ENCODE data around the gene CCL28. TPM values are rescaled to one million over a fixed set of nuclear protein-coding genes. Genes with fewer than 3 reads are reported as not detected.

CCL28 gene
- total RNA-seq, 1 experiment from 2014 or later: 8.5 TPM

DNA sequence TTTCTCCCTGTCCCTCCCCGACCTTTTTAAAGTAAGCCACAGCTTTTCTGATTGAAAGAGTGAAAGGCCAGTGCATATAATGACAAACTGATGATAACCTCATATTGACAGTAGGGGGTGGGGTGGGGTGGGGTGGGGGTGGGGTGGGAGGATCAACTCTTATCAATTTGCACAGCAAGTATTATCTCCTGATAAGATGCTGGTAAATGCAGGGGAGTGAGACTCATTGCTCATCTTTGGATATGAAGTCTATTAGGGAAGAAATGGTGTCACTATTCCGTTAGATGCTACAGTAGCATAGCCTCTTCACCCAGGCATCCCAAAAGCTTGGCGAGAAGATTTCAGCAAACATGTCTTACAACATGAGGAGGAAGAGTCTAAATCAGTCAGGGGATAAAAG lies 60.1 kb downstream of the CCL28 start:
- Histone ChIP-seq H4K20me1 (ENCODE audit: low read length) (no peaks in the 10 kb centered on the region), H3K9me3 (ENCODE audit: low read length) (no peaks in the 10 kb centered on the region), H3K9me2 (replicated peaks; ENCODE audit: low read length) (no peaks in the 10 kb centered on the region), H3K4me1 (ENCODE audit: insufficient read depth, low read length) (no peaks in the 10 kb centered on the region), H3K36me3 (ENCODE audit: low read depth, low read length) (no peaks in the 10 kb centered on the region), H3K4me3 (ENCODE audit: low read length) (no peak overlapping the region), H3K9ac (ENCODE audit: low read length) (no peak overlapping the region), H3K4me2 (ENCODE audit: low read length) (no peak overlapping the region), H3K79me2 (ENCODE audit: low read length) (no peaks in the 10 kb centered on the region), H2AFZ (ENCODE audit: low read length) (no peak overlapping the region), H3K27ac (ENCODE audit: low read length) (no peak overlapping the region), H3K27me3 (ENCODE audit: low read length) (no peaks in the 10 kb centered on the region), H3F3A (ENCODE audit: low read length, unreplicated experiment) (no peaks in the 10 kb centered on the region)
- no TSS peak for BruUV-seq (replicated peaks)
- ChIA-PET CTCF (interaction anchor here (0.8 kb wide), 1 partner anchor 39 kb away, joined by 4 read pairs; no protein-coding TSS in a partner anchor), POLR2A (ENCODE audit: unreplicated experiment) (no interaction called here)
- TF ChIP-seq EZH2phosphoT487 (IDR thresholded peaks at IDR 0.05; ENCODE audit: borderline replicate concordance, low read length) (no peak), EZH2 (IDR thresholded peaks at IDR 0.05; ENCODE audit: low read length, unreplicated experiment) (no peak), CTCF (conservative IDR thresholded peaks at IDR 0.05; ENCODE audit: low read depth, low read length) (no peak)
- intact Hi-C loops (cut with micrococcal nuclease): no loop called here
- DNase-seq (no peak), ATAC-seq (no peak)

GRCh38 chr5:43348861-43349363 lies 63.3 kb downstream of the CCL28 start:
- no peak overlapping the region for H2AFZ ChIP-seq (ENCODE audit: low read length)
- ChIA-PET POLR2A (ENCODE audit: unreplicated experiment) (interaction anchor here (0.5 kb wide), 1 partner anchor 166 kb away, joined by 3 read pairs; the partner anchor contains the start of gene C5orf34), CTCF (no interaction called here)
- H3K4me3 ChIP-seq (ENCODE audit: low read length): no peak overlapping the region
- TF ChIP-seq EZH2phosphoT487 (IDR thresholded peaks at IDR 0.05; ENCODE audit: borderline replicate concordance, low read length) (no peak), EZH2 (IDR thresholded peaks at IDR 0.05; ENCODE audit: low read length, unreplicated experiment) (no peak), CTCF (conservative IDR thresholded peaks at IDR 0.05; ENCODE audit: low read depth, low read length) (no peak)
- H3F3A ChIP-seq (ENCODE audit: low read length, unreplicated experiment): no peaks in the 10 kb centered on the region
- H3K27ac ChIP-seq (ENCODE audit: low read length): no peak overlapping the region
- no peaks in the 10 kb centered on the region for H3K36me3 ChIP-seq (ENCODE audit: low read depth, low read length)
- H4K20me1 ChIP-seq (ENCODE audit: low read length): no peaks in the 10 kb centered on the region
- BruUV-seq (replicated peaks): no TSS peak
- H3K4me1 ChIP-seq (ENCODE audit: insufficient read depth, low read length): no peaks in the 10 kb centered on the region
- H3K9me3 ChIP-seq (ENCODE audit: low read length): no peaks in the 10 kb centered on the region
- H3K79me2 ChIP-seq (ENCODE audit: low read length): no peaks in the 10 kb centered on the region
- no peak for DNase-seq
- intact Hi-C loops (cut with micrococcal nuclease): no loop called here
- no peak overlapping the region for H3K4me2 ChIP-seq (ENCODE audit: low read length)
- H3K9ac ChIP-seq (ENCODE audit: low read length): no peak overlapping the region
- no peak for ATAC-seq
- no peaks in the 10 kb centered on the region for H3K27me3 ChIP-seq (ENCODE audit: low read length)
- H3K9me2 ChIP-seq (replicated peaks; ENCODE audit: low read length): no peaks in the 10 kb centered on the region

- ChIA-PET CTCF (no interaction called here), POLR2A (ENCODE audit: unreplicated experiment) (no interaction called here)
- H4K20me1 ChIP-seq (ENCODE audit: low read length): no peaks in the 10 kb centered on the region
- H3K9me2 ChIP-seq (replicated peaks; ENCODE audit: low read length): no peaks in the 10 kb centered on the region
- H3K36me3 ChIP-seq (ENCODE audit: low read depth, low read length): no peaks in the 10 kb centered on the region
- H3K4me2 ChIP-seq (ENCODE audit: low read length): no peak overlapping the region
- no TSS peak for BruUV-seq (replicated peaks)
- H3K27ac ChIP-seq (ENCODE audit: low read length): no peak overlapping the region
- H3K27me3 ChIP-seq (ENCODE audit: low read length): no peaks in the 10 kb centered on the region
- no peak overlapping the region for H3K4me3 ChIP-seq (ENCODE audit: low read length)
- H3K9ac ChIP-seq (ENCODE audit: low read length): no peak overlapping the region
- intact Hi-C loops (cut with micrococcal nuclease): no loop called here
- no peaks in the 10 kb centered on the region for H3F3A ChIP-seq (ENCODE audit: low read length, unreplicated experiment)
- TF ChIP-seq EZH2 (IDR thresholded peaks at IDR 0.05; ENCODE audit: low read length, unreplicated experiment) (no peak), CTCF (conservative IDR thresholded peaks at IDR 0.05; ENCODE audit: low read depth, low read length) (no peak), EZH2phosphoT487 (IDR thresholded peaks at IDR 0.05; ENCODE audit: borderline replicate concordance, low read length) (no peak)
- H3K79me2 ChIP-seq (ENCODE audit: low read length): no peaks in the 10 kb centered on the region
- H3K9me3 ChIP-seq (ENCODE audit: low read length): no peaks in the 10 kb centered on the region
- no peak overlapping the region for H2AFZ ChIP-seq (ENCODE audit: low read length)
- DNase-seq (no peak), ATAC-seq (no peak)
- H3K4me1 ChIP-seq (ENCODE audit: insufficient read depth, low read length): no peaks in the 10 kb centered on the region
These were observed 64.0 kb downstream of the CCL28 start for GRCh38 chr5:43348207-43348606.

All from PC-3 (cell line).